PC-3 (cell line): Measurements from ENCODE around the gene PTCD2. TPM values are rescaled to one million over a fixed set of nuclear protein-coding genes. Genes with fewer than 3 reads are reported as not detected.
A peak's percentile ranks its signal among the peaks of the same experiment; 100 is the strongest.

Source experiments
- ATAC-seq: fragments of 200-7000 bp; cut with Tn5 transposase; 2 replicates; pipeline ENCODE4 v1.9.1; 2020; ENCODE audit warnings: mild to moderate bottlenecking, moderate library complexity
- BruUV-seq: library from RNA; stranded (reverse); fragments of 400-500 nt; replicated peaks from 2 replicates; lab custom pipeline; 2021; lab: Mats Ljungman, UMichigan
- CTCF ChIA-PET: fragments of 300-600 bp; sonication (Branson Sonifier 250); formaldehyde crosslinking; loops from one replicate; lab custom pipeline; 2022; ENCODE audit warnings: antibody characterized with exemption; lab: Charles Lee
- POLR2A ChIA-PET: fragments of 300-600 bp; sonication (Branson Sonifier 250); formaldehyde crosslinking; loops from one replicate; lab custom pipeline; 2022; ENCODE audit warnings: antibody characterized with exemption; ENCODE audit not compliant: unreplicated experiment; lab: Charles Lee
- DNase-seq: peaks from one replicate; pipeline ENCODE4 v3.0.0-alpha.2; 2015
- H2AFZ ChIP-seq: fragments of 300-600 bp; sonication (generic); 2 replicates; pipeline ENCODE4 v1.6.0; 2016; ENCODE audit warnings: antibody characterized with exemption, low read length
- H3F3A ChIP-seq: fragments of 300-600 bp; sonication (generic); one replicate; pipeline ENCODE4 v1.6.0; 2017; ENCODE audit warnings: antibody characterized with exemption, low read length, control low read depth, mild to moderate bottlenecking; ENCODE audit not compliant: unreplicated experiment
- H3K27ac ChIP-seq: fragments of 300-600 bp; sonication (generic); 2 replicates; pipeline ENCODE4 v1.5.1; 2016; ENCODE audit warnings: mild to moderate bottlenecking, low read length
- H3K27me3 ChIP-seq: fragments of 300-600 bp; sonication (generic); 2 replicates; pipeline ENCODE4 v1.6.1; 2016; ENCODE audit warnings: low read length, mixed read lengths
- H3K36me3 ChIP-seq: fragments of 300-600 bp; sonication (generic); 2 replicates; pipeline ENCODE4 v1.6.1; 2016; ENCODE audit warnings: low read depth, mixed run types, low read length, mixed read lengths
- H3K4me1 ChIP-seq: fragments of 300-600 bp; sonication (generic); 2 replicates; pipeline ENCODE4 v1.5.1; 2016; ENCODE audit warnings: low read length; ENCODE audit not compliant: insufficient read depth
- H3K4me2 ChIP-seq: fragments of 300-600 bp; sonication (generic); 2 replicates; pipeline ENCODE4 v1.6.0; 2016; ENCODE audit warnings: low read length
- H3K4me3 ChIP-seq: fragments of 300-600 bp; sonication (generic); 2 replicates; pipeline ENCODE4 v1.5.1; 2016; ENCODE audit warnings: mild to moderate bottlenecking, low read length, mixed read lengths
- H3K79me2 ChIP-seq: fragments of 300-600 bp; sonication (generic); 2 replicates; pipeline ENCODE4 v1.6.1; 2017; ENCODE audit warnings: low read length, mixed read lengths
- H3K9ac ChIP-seq: fragments of 300-600 bp; sonication (generic); 2 replicates; pipeline ENCODE4 v1.6.0; 2016; ENCODE audit warnings: mild to moderate bottlenecking, low read length
- H3K9me2 ChIP-seq: fragments of 300-600 bp; sonication (generic); replicated peaks from 2 replicates; pipeline ENCODE4 v1.6.1; 2016; ENCODE audit warnings: mixed run types, low read length, mixed read lengths
- H3K9me3 ChIP-seq: fragments of 300-600 bp; sonication (generic); 2 replicates; pipeline ENCODE4 v1.6.1; 2016; ENCODE audit warnings: low read length, mixed read lengths
- H4K20me1 ChIP-seq: fragments of 300-600 bp; sonication (generic); 2 replicates; pipeline ENCODE4 v1.6.1; 2016; ENCODE audit warnings: low read length, mixed read lengths
- EZH2 ChIP-seq: fragments of 300-600 bp; sonication (generic); IDR thresholded peaks from one replicate; pipeline ENCODE4 v1.6.1; 2017; ENCODE audit warnings: antibody characterized with exemption, mild to moderate bottlenecking, low read length; ENCODE audit not compliant: unreplicated experiment
- EZH2phosphoT487 ChIP-seq: fragments of 300-600 bp; sonication (generic); IDR thresholded peaks from 2 replicates; pipeline ENCODE4 v1.6.1; 2018; ENCODE audit warnings: mild to moderate bottlenecking, antibody characterized with exemption, low read length, borderline replicate concordance
- intact Hi-C: fragments of 100-400 bp; cut with micrococcal nuclease; formaldehyde crosslinking; loops from 2 replicates; pipeline ENCODE4 v1.9.0; 2023
- total RNA-seq: library from RNA; depleted of rRNA; stranded (reverse); fragments of >200 nt; gene quantifications from 2 replicates; pipeline ENCODE4 v1.2.3, GENCODE V29; 2014
- TF ChIP-seq, protein P1 (sequence below): fragments of 300-600 bp; sonication (generic); conservative IDR thresholded peaks from 2 replicates; pipeline ENCODE4 v1.5.1; 2017; ENCODE audit warnings: antibody characterized with exemption, low read depth, mild to moderate bottlenecking, low read length

PTCD2 gene
- total RNA-seq, 1 experiment from 2014 or later = 3.4 TPM

DNA sequence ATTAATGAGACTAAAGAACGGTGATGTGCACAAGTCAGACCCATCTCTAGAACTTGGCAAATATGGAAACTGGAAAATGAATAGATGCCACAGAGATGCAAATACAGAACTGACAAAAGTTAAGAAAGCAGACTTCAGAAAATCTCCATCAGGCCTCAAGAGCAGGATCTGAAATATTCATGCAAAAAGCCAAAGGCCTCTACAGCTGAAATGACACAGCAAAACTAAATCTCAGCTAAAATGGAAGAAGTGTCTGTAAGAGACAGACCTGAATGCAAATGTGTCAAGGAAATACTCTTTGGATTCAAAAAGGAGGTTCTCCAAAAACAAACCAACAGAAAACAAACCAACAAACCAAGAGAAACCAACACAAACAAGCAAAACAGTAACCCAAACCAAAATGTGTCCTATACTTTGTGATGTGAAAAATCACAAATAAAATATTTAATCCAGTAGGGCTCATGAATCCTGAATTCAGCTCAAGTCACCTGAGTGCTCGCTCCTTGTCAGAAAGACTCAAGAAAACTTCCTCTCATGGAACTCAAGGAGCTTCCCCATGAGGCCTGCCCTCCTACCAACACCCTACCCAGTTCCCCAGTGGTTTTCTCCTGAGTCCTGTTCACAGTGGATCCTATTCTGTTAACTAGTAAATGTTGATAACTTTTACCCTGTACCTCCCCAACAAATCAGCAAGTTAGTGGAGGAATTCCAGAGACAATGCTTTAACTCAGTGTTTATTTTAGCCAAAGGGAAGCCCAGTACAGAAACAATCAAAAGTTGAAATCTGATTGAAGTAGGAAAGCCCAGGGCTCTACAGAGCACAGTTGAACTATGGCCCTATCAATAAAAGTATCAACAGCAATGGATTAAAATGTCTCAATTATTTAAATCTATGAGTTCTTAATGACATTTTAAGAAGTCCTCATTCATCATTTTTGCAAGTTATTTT lies 14.7 kb upstream of the PTCD2 start:
- no TSS peak for BruUV-seq
- no peak for TF ChIP-seq EZH2phosphoT487
- no peak for TF ChIP-seq EZH2
- TF ChIP-seq, protein P1, sequence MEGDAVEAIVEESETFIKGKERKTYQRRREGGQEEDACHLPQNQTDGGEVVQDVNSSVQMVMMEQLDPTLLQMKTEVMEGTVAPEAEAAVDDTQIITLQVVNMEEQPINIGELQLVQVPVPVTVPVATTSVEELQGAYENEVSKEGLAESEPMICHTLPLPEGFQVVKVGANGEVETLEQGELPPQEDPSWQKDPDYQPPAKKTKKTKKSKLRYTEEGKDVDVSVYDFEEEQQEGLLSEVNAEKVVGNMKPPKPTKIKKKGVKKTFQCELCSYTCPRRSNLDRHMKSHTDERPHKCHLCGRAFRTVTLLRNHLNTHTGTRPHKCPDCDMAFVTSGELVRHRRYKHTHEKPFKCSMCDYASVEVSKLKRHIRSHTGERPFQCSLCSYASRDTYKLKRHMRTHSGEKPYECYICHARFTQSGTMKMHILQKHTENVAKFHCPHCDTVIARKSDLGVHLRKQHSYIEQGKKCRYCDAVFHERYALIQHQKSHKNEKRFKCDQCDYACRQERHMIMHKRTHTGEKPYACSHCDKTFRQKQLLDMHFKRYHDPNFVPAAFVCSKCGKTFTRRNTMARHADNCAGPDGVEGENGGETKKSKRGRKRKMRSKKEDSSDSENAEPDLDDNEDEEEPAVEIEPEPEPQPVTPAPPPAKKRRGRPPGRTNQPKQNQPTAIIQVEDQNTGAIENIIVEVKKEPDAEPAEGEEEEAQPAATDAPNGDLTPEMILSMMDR = no peak
- no peak overlapping the region for H2AFZ ChIP-seq

DNA sequence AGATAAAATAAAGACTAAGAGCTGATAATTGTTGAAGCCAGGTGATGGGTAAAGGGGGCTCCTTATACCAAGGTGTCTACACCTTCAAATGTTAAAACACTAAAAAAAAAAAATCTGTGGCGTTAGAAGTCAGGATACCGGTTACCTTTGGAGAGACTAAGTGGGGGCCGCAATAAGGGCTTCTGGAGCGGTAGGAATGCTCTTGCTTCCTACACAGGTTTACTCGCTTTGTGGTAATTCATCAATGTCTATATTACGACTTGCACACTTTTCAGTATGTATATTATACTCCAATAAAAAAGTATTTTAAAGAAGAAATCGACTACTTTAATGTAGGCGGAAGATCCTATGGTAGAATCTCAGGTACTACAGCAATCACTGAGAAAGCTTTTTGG lies 12.6 kb upstream of the PTCD2 start:
- Histone ChIP-seq H3K36me3 (no peaks in the 10 kb centered on the region; the same call in 1 of the 2 replicates), H3K9me2 (no peaks in the 10 kb centered on the region), H3K27ac (peak overlapping the region; percentile 91), H3K79me2 (peaks cover 54% of the 10 kb centered on the region), H4K20me1 (no peaks in the 10 kb centered on the region), H3F3A (no peaks in the 10 kb centered on the region), H3K9me3 (no peaks in the 10 kb centered on the region), H2AFZ (peak overlapping the region; percentile 64; the same call in 1 of the 2 replicates), H3K4me3 (peak overlapping the region; percentile 79), H3K4me1 (peaks cover 9% of the 10 kb centered on the region), H3K4me2 (peak overlapping the region; percentile 92), H3K27me3 (no peaks in the 10 kb centered on the region), H3K9ac (peak overlapping the region; percentile 98)
- intact Hi-C loops = no loop called here
- DNase-seq (no peak), ATAC-seq (no peak)
- CTCF ChIA-PET = interaction anchor here (1.4 to 1.7 kb wide), 2 partner anchors 62 to 524 kb away, joined by 5 to 13 read pairs; no protein-coding TSS in a partner anchor
- TF ChIP-seq EZH2phosphoT487 (no peak), EZH2 (no peak)
- TF ChIP-seq, protein P1 = no peak
- TSS peak; percentile 71 for BruUV-seq
- POLR2A ChIA-PET = interaction anchor here (0.6 kb wide), 1 partner anchor 385 kb away, joined by 3 read pairs; no protein-coding TSS in a partner anchor

More for the DNA sequence above, 14.7 kb upstream of the PTCD2 start:
- H3K9me3 ChIP-seq = no peaks in the 10 kb centered on the region
- intact Hi-C loops = no loop called here
- H4K20me1 ChIP-seq = no peaks in the 10 kb centered on the region
- ChIA-PET CTCF (no interaction called here), POLR2A (interaction anchor here (0.6 kb wide), 2 partner anchors 184 to 455 kb away, joined by 3 to 4 read pairs; no protein-coding TSS in a partner anchor)
- peaks cover 9% of the 10 kb centered on the region for H3K4me1 ChIP-seq
- ATAC-seq = no peak
- no peak for DNase-seq
- no peak overlapping the region for H3K4me3 ChIP-seq
- H3K36me3 ChIP-seq = peaks cover 4% of the 10 kb centered on the region; the same call in 1 of the 2 replicates
- H3K79me2 ChIP-seq = peaks cover 71% of the 10 kb centered on the region
- H3K27ac ChIP-seq = no peak overlapping the region
- H3F3A ChIP-seq = no peaks in the 10 kb centered on the region
- no peak overlapping the region for H3K4me2 ChIP-seq
- no peak overlapping the region for H3K9ac ChIP-seq
- H3K27me3 ChIP-seq = no peaks in the 10 kb centered on the region
- no peaks in the 10 kb centered on the region for H3K9me2 ChIP-seq
